IMR-90 (cell line): ENCODE data around the gene TMEM17. TPM values are rescaled to one million over a fixed set of nuclear protein-coding genes. Genes with fewer than 3 reads are reported as not detected.
A peak's percentile ranks its signal among the peaks of the same experiment; 100 is the strongest.

ENCODE experiments used
- ATAC-seq: fragments of 200-7000 bp; cut with Tn5 transposase; 2 replicates; pipeline ENCODE4 v1.9.1; 2020; ENCODE audit warnings: low read depth, mild to moderate bottlenecking, moderate library complexity
- BruUV-seq: library from RNA; stranded (reverse); fragments of 400-500 nt; replicated peaks from 2 replicates; lab custom pipeline; 2021; lab: Mats Ljungman, UMichigan
- CTCF ChIA-PET: fragments of 300-600 bp; formaldehyde crosslinking; extraction: SDS; loops from one replicate; lab custom pipeline; 2021; ENCODE audit warnings: antibody characterized with exemption; lab: Yijun Ruan, JAX
- POLR2A ChIA-PET: fragments of 300-600 bp; sonication (Branson Sonifier 250); formaldehyde crosslinking; loops from one replicate; lab custom pipeline; 2022; ENCODE audit warnings: antibody characterized with exemption; ENCODE audit not compliant: unreplicated experiment; lab: Charles Lee
- DNase-seq: peaks from one replicate; pipeline ENCODE4 v3.0.0; 2013
- H2AFZ ChIP-seq: replicated peaks from 2 replicates; pipeline ENCODE3; 2013; ENCODE audit warnings: low read length, mild to moderate bottlenecking; ENCODE audit not compliant: poor library complexity
- H2AK5ac ChIP-seq: 2 replicates; pipeline ENCODE4 v1.6.1; 2013; ENCODE audit warnings: low read depth, low read length, inconsistent platforms
- H2AK9ac ChIP-seq: replicated peaks from 2 replicates; pipeline ENCODE3; 2013; ENCODE audit warnings: mild to moderate bottlenecking, low read depth, low read length, moderate library complexity; ENCODE audit not compliant: poor library complexity
- H2BK120ac ChIP-seq: 2 replicates; pipeline ENCODE4 v1.6.1; 2013; ENCODE audit warnings: low read depth, low read length, inconsistent platforms
- H2BK15ac ChIP-seq: 3 replicates; pipeline ENCODE4 v1.6.1; 2013; ENCODE audit warnings: low read depth, low read length, inconsistent platforms
- H2BK20ac ChIP-seq: 2 replicates; pipeline ENCODE4 v1.6.1; 2013; ENCODE audit warnings: low read depth, mild to moderate bottlenecking, inconsistent platforms, low read length, moderate library complexity
- H2BK5ac ChIP-seq: 2 replicates; pipeline ENCODE4 v1.6.1; 2013; ENCODE audit warnings: mild to moderate bottlenecking, low read depth, low read length, inconsistent platforms; ENCODE audit not compliant: poor library complexity, severe bottlenecking
- H3K14ac ChIP-seq: replicated peaks from 2 replicates; pipeline ENCODE4 v1.6.1; 2013; ENCODE audit warnings: low read depth, low read length, inconsistent platforms
- H3K18ac ChIP-seq: 2 replicates; pipeline ENCODE4 v1.6.1; 2013; ENCODE audit warnings: low read depth, low read length, control low read depth
- H3K23ac ChIP-seq: 2 replicates; pipeline ENCODE4 v1.6.1; 2013; ENCODE audit warnings: low read depth, low read length, inconsistent platforms
- H3K27ac ChIP-seq: 2 replicates; pipeline ENCODE4 v1.5.1; 2013; ENCODE audit warnings: mild to moderate bottlenecking, control low read depth, low read length; ENCODE audit not compliant: insufficient read depth
- H3K27me3 ChIP-seq: 2 replicates; pipeline ENCODE4 v1.6.1; 2013; ENCODE audit warnings: low read length; ENCODE audit not compliant: control insufficient read depth, insufficient read depth
- H3K36me3 ChIP-seq: 2 replicates; pipeline ENCODE4 v1.6.1; 2013; ENCODE audit warnings: low read length, mixed read lengths; ENCODE audit not compliant: control insufficient read depth, insufficient read depth
- H3K4ac ChIP-seq: 2 replicates; pipeline ENCODE4 v1.6.1; 2013; ENCODE audit warnings: low read depth, low read length, inconsistent platforms
- H3K4me1 ChIP-seq: 2 replicates; pipeline ENCODE4 v1.6.1; 2013; ENCODE audit warnings: low read length, mixed read lengths; ENCODE audit not compliant: control insufficient read depth, insufficient read depth
- H3K4me2 ChIP-seq: 2 replicates; pipeline ENCODE4 v1.6.1; 2013; ENCODE audit warnings: low read depth, mild to moderate bottlenecking, control low read depth, low read length, moderate library complexity
- H3K4me3 ChIP-seq: 2 replicates; pipeline ENCODE4 v1.5.1; 2013; ENCODE audit warnings: low read depth, mild to moderate bottlenecking, control low read depth, low read length, moderate library complexity; ENCODE audit not compliant: insufficient read depth
- H3K56ac ChIP-seq: 2 replicates; pipeline ENCODE4 v1.6.1; 2013; ENCODE audit warnings: low read length, inconsistent platforms; ENCODE audit not compliant: insufficient read depth; ENCODE audit errors: extremely low read depth
- H3K79me1 ChIP-seq, 2 experiments: 2 replicates each; pipeline ENCODE4 v1.6.1; 2013; ENCODE audit warnings: low read length in 2 of 2, inconsistent platforms in 1 of 2, low read depth in 1 of 2
- H3K9ac ChIP-seq: 2 replicates; pipeline ENCODE4 v1.6.1; 2013; ENCODE audit warnings: low read depth, low read length, control low read depth
- H3K9me1 ChIP-seq: 2 replicates; pipeline ENCODE4 v1.6.1; 2013; ENCODE audit warnings: low read length, inconsistent platforms; ENCODE audit not compliant: insufficient read depth
- H3K9me3 ChIP-seq: 2 replicates; pipeline ENCODE4 v1.6.1; 2013; ENCODE audit warnings: low read length; ENCODE audit not compliant: control insufficient read depth, insufficient read depth
- H4K20me1 ChIP-seq: 2 replicates; pipeline ENCODE4 v1.6.1; 2013; ENCODE audit warnings: low read length, inconsistent platforms; ENCODE audit not compliant: insufficient read depth
- H4K5ac ChIP-seq: 2 replicates; pipeline ENCODE4 v1.6.1; 2013; ENCODE audit warnings: mild to moderate bottlenecking, low read depth, low read length, control low read depth
- H4K8ac ChIP-seq, 2 experiments: 2 replicates each; pipeline ENCODE4 v1.6.1; 2013; ENCODE audit warnings: low read depth in 2 of 2, low read length in 2 of 2, control low read depth in 1 of 2, inconsistent platforms in 1 of 2
- H4K91ac ChIP-seq: 2 replicates; pipeline ENCODE4 v1.6.1; 2013; ENCODE audit warnings: low read depth, low read length, inconsistent platforms; ENCODE audit not compliant: insufficient read depth
- BHLHE40 ChIP-seq: fragments of 150-350 bp; IDR thresholded peaks from 2 replicates; pipeline ENCODE4 v1.6.1; 2016; ENCODE audit warnings: mild to moderate bottlenecking, low read depth, low read length
- CEBPB ChIP-seq: IDR thresholded peaks from 2 replicates; pipeline ENCODE4 v1.6.1; 2012; ENCODE audit warnings: low read depth, low read length, improper control_type of control experiment
- CHD1 ChIP-seq: IDR thresholded peaks from 2 replicates; pipeline ENCODE4 v1.6.1; 2012; ENCODE audit warnings: low read depth, low read length, improper control_type of control experiment
- ELK1 ChIP-seq: fragments of 150-350 bp; IDR thresholded peaks from 2 replicates; pipeline ENCODE4 v1.6.1; 2016; ENCODE audit warnings: low read depth, mild to moderate bottlenecking, low read length, moderate library complexity, borderline replicate concordance
- FOS ChIP-seq: fragments of 150-350 bp; IDR thresholded peaks from 2 replicates; pipeline ENCODE4 v1.6.1; 2016; ENCODE audit warnings: low read depth, low read length
- MAFK ChIP-seq: IDR thresholded peaks from 2 replicates; pipeline ENCODE4 v1.6.1; 2012; ENCODE audit warnings: low read depth, low read length, improper control_type of control experiment
- MAZ ChIP-seq: IDR thresholded peaks from 2 replicates; pipeline ENCODE4 v1.6.1; 2012; ENCODE audit warnings: low read depth, mild to moderate bottlenecking, low read length, improper control_type of control experiment, moderate library complexity, borderline replicate concordance
- MXI1 ChIP-seq: IDR thresholded peaks from 2 replicates; pipeline ENCODE4 v1.6.1; 2012; ENCODE audit warnings: low read depth, mild to moderate bottlenecking, low read length, moderate library complexity, borderline replicate concordance
- NFE2L2 ChIP-seq: fragments of 150-350 bp; IDR thresholded peaks from 2 replicates; pipeline ENCODE4 v1.6.1; 2016; ENCODE audit warnings: low read depth, mild to moderate bottlenecking, low read length
- POLR2A ChIP-seq: IDR thresholded peaks from 2 replicates; pipeline ENCODE4 v1.6.1; 2012; ENCODE audit warnings: mild to moderate bottlenecking, low read depth, low read length
- RAD21 ChIP-seq: IDR thresholded peaks from 2 replicates; pipeline ENCODE4 v1.6.1; 2012; ENCODE audit warnings: low read length, improper control_type of control experiment
- RCOR1 ChIP-seq: IDR thresholded peaks from 2 replicates; pipeline ENCODE4 v1.6.1; 2012; ENCODE audit warnings: mild to moderate bottlenecking, low read length, improper control_type of control experiment; ENCODE audit not compliant: insufficient replicate concordance
- RFX5 ChIP-seq: IDR thresholded peaks from 2 replicates; pipeline ENCODE4 v1.8.0; 2012; ENCODE audit warnings: low read depth, mild to moderate bottlenecking, low read length, moderate library complexity
- SMC3 ChIP-seq: fragments of 150-350 bp; IDR thresholded peaks from 2 replicates; pipeline ENCODE4 v1.6.1; 2016; ENCODE audit warnings: low read depth, mild to moderate bottlenecking, antibody characterized with exemption, low read length, moderate library complexity
- USF2 ChIP-seq: fragments of 150-350 bp; IDR thresholded peaks from 2 replicates; pipeline ENCODE4 v1.6.1; 2017; ENCODE audit warnings: mild to moderate bottlenecking, antibody characterized with exemption, low read length, low read depth
- WGBS, 2 experiments: methylation state at CpG; one replicate each; pipeline versions ENCODE4 v1.1.5 to v1.1.7; 2013; ENCODE audit warnings: missing lambda C conversion rate in 2 of 2; ENCODE audit not compliant: insufficient read length in 1 of 2; ENCODE audit errors: extremely low coverage in 2 of 2; 5-methylcytosine and 5-hydroxymethylcytosine counted together
- dilution Hi-C: fragments of 300-500 bp; cut with HindIII; formaldehyde crosslinking; loops from one replicate; pipeline ENCODE4 v1.14.3; 2018; ENCODE audit warnings: low sequenced_read_pairs; ENCODE audit not compliant: unreplicated experiment
- in situ Hi-C: fragments of 300-500 bp; cut with MboI; formaldehyde crosslinking; loops from 3 replicates; pipeline ENCODE4 v1.14.3; 2019; ENCODE audit warnings: low sequenced_read_pairs, inconsistent platforms, mixed read lengths
- intact Hi-C: fragments of 100-400 bp; cut with micrococcal nuclease; formaldehyde crosslinking; loops from 2 replicates; pipeline ENCODE4 v1.10.0; 2022
- polyA plus RNA-seq, 3 experiments: library from polyadenylated mRNA; depleted of rRNA; stranded (reverse); fragments of >200 nt; gene quantifications; 2 replicates each; pipeline ENCODE4 v1.2.3, GENCODE V29; 2012; ENCODE audit warnings: low replicate concordance in 1 of 3
- total RNA-seq: library from RNA; depleted of rRNA; stranded (reverse); fragments of >200 nt; gene quantifications from 2 replicates; pipeline ENCODE4 v1.2.3, GENCODE V29; 2012
- TF ChIP-seq, protein P1 (sequence below): conservative IDR thresholded peaks from 2 replicates; pipeline ENCODE4 v1.5.1; 2012; ENCODE audit warnings: mild to moderate bottlenecking, low read depth, low read length, improper control_type of control experiment

Gene TMEM17
- total and polyA plus RNA-seq, 2 of the 4 experiments (the other 2 are of a cell fraction) = 1.3 to 1.8 TPM

- intact Hi-C loops (no loop called here), dilution Hi-C loops (no loop called here), in situ Hi-C loops (no loop called here)
- no peak overlapping the region for H2AK5ac ChIP-seq
- H4K5ac ChIP-seq = no peak overlapping the region
- H3K4me2 ChIP-seq = no peak overlapping the region
- H3K9ac ChIP-seq = no peak overlapping the region
- H3K14ac ChIP-seq = no peak overlapping the region
- ChIA-PET CTCF (interaction anchor here (0.6 kb wide), 1 partner anchor 232 kb away, joined by 3 read pairs; no protein-coding TSS in a partner anchor), POLR2A (no interaction called here)
- H3K36me3 ChIP-seq = no peaks in the 10 kb centered on the region
- no peaks in the 10 kb centered on the region for H3K9me3 ChIP-seq
- no peak overlapping the region for H3K18ac ChIP-seq
- H2BK5ac ChIP-seq = no peak overlapping the region
- no peak overlapping the region for H3K23ac ChIP-seq
- no peaks in the 10 kb centered on the region for H3K27me3 ChIP-seq
- no peak overlapping the region for H4K8ac ChIP-seq
- peaks cover 3% of the 10 kb centered on the region; the same call in 1 of the 2 replicates for H3K4me1 ChIP-seq
- no peak overlapping the region for H2AFZ ChIP-seq
- no peak overlapping the region for H3K27ac ChIP-seq
- no peak overlapping the region for H4K91ac ChIP-seq
- no peaks in the 10 kb centered on the region for H3K79me1 ChIP-seq
- WGBS, 2 experiments = no CpG with 5 or more reads among the region's 5 CpGs
- H3K56ac ChIP-seq = no peak overlapping the region
- ATAC-seq (peak; percentile 46), DNase-seq (no peak)
- no peak overlapping the region for H3K4me3 ChIP-seq
- H4K20me1 ChIP-seq = no peaks in the 10 kb centered on the region
- H2BK20ac ChIP-seq = peak overlapping the region; percentile 35; the same call in 1 of the 2 replicates
- TF ChIP-seq MAZ = no peak
- TF ChIP-seq MAFK = no peak
- no peak for TF ChIP-seq RCOR1
- no peak for TF ChIP-seq NFE2L2
- TF ChIP-seq MXI1 = no peak
- TF ChIP-seq POLR2A = no peak
- TF ChIP-seq CEBPB = no peak
- TF ChIP-seq FOS = no peak
- TF ChIP-seq RAD21 = no peak
- TF ChIP-seq, protein P1, sequence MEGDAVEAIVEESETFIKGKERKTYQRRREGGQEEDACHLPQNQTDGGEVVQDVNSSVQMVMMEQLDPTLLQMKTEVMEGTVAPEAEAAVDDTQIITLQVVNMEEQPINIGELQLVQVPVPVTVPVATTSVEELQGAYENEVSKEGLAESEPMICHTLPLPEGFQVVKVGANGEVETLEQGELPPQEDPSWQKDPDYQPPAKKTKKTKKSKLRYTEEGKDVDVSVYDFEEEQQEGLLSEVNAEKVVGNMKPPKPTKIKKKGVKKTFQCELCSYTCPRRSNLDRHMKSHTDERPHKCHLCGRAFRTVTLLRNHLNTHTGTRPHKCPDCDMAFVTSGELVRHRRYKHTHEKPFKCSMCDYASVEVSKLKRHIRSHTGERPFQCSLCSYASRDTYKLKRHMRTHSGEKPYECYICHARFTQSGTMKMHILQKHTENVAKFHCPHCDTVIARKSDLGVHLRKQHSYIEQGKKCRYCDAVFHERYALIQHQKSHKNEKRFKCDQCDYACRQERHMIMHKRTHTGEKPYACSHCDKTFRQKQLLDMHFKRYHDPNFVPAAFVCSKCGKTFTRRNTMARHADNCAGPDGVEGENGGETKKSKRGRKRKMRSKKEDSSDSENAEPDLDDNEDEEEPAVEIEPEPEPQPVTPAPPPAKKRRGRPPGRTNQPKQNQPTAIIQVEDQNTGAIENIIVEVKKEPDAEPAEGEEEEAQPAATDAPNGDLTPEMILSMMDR = no peak
- TF ChIP-seq RFX5 = no peak
- TF ChIP-seq USF2 = no peak
- no peak for TF ChIP-seq CHD1
- no peak for TF ChIP-seq ELK1
- TF ChIP-seq BHLHE40 = no peak
- no peak for TF ChIP-seq SMC3
- H2AK9ac ChIP-seq = no peak overlapping the region
- no peaks in the 10 kb centered on the region for H3K9me1 ChIP-seq
- no peak overlapping the region for H2BK120ac ChIP-seq
- BruUV-seq = no TSS peak
- no peak overlapping the region for H3K4ac ChIP-seq
- H2BK15ac ChIP-seq = no peak overlapping the region
Observed at GRCh38 chr2:62524293-62524941, 18.4 kb upstream of the TMEM17 start.
